ENCODE results near the gene TBX10.
"Not testable (repeated sequence)": the region's sequence is repeated elsewhere in the genome, so short reads cannot be mapped to it uniquely, and the experiment has no call there.

TBX10 gene

DNA sequence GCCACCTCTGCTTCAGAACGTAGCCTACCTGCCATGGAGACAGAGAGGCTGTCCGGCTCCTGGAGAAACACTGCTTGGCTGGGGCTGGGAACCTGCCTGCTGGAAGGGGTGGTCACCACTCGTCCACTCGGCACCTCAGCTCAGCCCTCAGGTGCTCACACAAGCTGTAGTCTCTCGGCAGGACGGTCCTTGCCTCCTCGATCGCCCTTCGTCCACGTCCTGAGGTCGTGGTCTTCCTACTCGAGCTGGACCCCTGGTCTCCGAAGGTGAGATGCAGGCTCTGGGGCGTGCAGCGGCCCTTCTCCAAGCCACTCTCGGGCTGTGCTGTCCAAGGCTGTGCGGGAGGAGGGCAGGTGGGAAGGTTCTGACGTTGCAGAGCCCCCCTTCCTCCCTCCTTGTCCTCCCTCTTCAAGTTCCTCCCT, at the start of gene TBX10:
Gene TBX10 (minus strand): TSS at position 326 of the 422 bp plus-strand sequence. CDS start 291 bp downstream, at position 35.
- Histone ChIP-seq H3K4me1 (ENCODE audit: control insufficient read depth, insufficient read depth, low read length) (no peaks in the 10 kb centered on the region), H3K27me3 (replicated peaks; ENCODE audit: control insufficient read depth, insufficient read depth, low read length) (peaks cover 42% of the 10 kb centered on the region), H3K9me3 (ENCODE audit: control insufficient read depth, low read length) (no peaks in the 10 kb centered on the region), H3K9ac (ENCODE audit: low read length) (no peak within 1 kb of the TSS), H3K4me3 (ENCODE audit: low read length) (no peak within 1 kb of the TSS), H3K36me3 (ENCODE audit: control insufficient read depth, insufficient read depth, low read length, severe bottlenecking) (no peaks in the 10 kb centered on the region)
- no peak for DNase-seq (ENCODE audit: low read depth)

- no peaks in the 10 kb centered on the region for H3K36me3 ChIP-seq (ENCODE audit: control insufficient read depth, insufficient read depth, low read length, severe bottlenecking)
- H3K4me3 ChIP-seq (ENCODE audit: low read length): no peak overlapping the region
- no peak overlapping the region for H3K9ac ChIP-seq (ENCODE audit: low read length)
- peaks cover 27% of the 10 kb centered on the region for H3K27me3 ChIP-seq (replicated peaks; ENCODE audit: control insufficient read depth, insufficient read depth, low read length)
- no peaks in the 10 kb centered on the region for H3K4me1 ChIP-seq (ENCODE audit: control insufficient read depth, insufficient read depth, low read length)
- DNase-seq (ENCODE audit: low read depth): no peak
- peaks cover 3% of the 10 kb centered on the region for H3K9me3 ChIP-seq (ENCODE audit: control insufficient read depth, low read length)
These were observed 49.6 kb upstream of the TBX10 start for GRCh38 chr11:67689178-67689577.

DNA sequence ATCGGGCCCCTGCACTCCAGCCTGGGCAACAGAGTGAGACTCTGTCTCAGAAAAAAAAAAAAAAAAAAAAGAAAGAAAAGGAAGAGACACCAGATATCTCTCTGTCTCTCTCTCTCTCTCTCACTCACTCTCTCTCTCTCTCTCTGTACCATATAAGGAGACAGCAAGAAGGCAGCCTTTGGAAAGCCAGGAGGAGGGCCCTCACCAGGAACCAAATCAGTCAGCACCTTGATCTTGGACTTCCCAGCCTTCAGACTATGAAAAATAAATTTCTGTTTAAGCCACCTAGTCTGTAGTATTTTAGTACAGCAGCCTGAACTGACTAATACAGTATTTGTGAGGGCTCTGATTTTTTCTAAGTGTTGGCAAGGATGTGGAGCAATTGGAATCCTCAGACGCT, 48.4 kb upstream of the TBX10 start:
- Histone ChIP-seq H3K9me3 (ENCODE audit: control insufficient read depth, low read length) (peaks cover 3% of the 10 kb centered on the region), H3K9ac (ENCODE audit: low read length) (no peak overlapping the region), H3K36me3 (ENCODE audit: control insufficient read depth, insufficient read depth, low read length, severe bottlenecking) (no peaks in the 10 kb centered on the region), H3K4me1 (ENCODE audit: control insufficient read depth, insufficient read depth, low read length) (no peaks in the 10 kb centered on the region), H3K4me3 (ENCODE audit: low read length) (no peak overlapping the region), H3K27me3 (replicated peaks; ENCODE audit: control insufficient read depth, insufficient read depth, low read length) (peaks cover 23% of the 10 kb centered on the region)
- DNase-seq (ENCODE audit: low read depth): no peak

- not testable (repeated sequence) for H3K36me3 ChIP-seq (ENCODE audit: control insufficient read depth, insufficient read depth, low read length, severe bottlenecking); H3K4me1 ChIP-seq (ENCODE audit: control insufficient read depth, insufficient read depth, low read length); H3K9me3 ChIP-seq (ENCODE audit: control insufficient read depth, low read length); H3K4me3 ChIP-seq (ENCODE audit: low read length); DNase-seq (ENCODE audit: low read depth); H3K9ac ChIP-seq (ENCODE audit: low read length)
- peaks cover 23% of the 10 kb centered on the region for H3K27me3 ChIP-seq (replicated peaks; ENCODE audit: control insufficient read depth, insufficient read depth, low read length)
These were observed 46.2 kb upstream of the TBX10 start for GRCh38 chr11:67685641-67686332.

GRCh38 chr11:67682126-67683034, 42.8 kb upstream of the TBX10 start:
- H3K4me1 ChIP-seq (ENCODE audit: control insufficient read depth, insufficient read depth, low read length); H3K9ac ChIP-seq (ENCODE audit: low read length); H3K36me3 ChIP-seq (ENCODE audit: control insufficient read depth, insufficient read depth, low read length, severe bottlenecking); DNase-seq (ENCODE audit: low read depth); H3K9me3 ChIP-seq (ENCODE audit: control insufficient read depth, low read length); H3K4me3 ChIP-seq (ENCODE audit: low read length): not testable (repeated sequence)
- peaks cover 14% of the 10 kb centered on the region for H3K27me3 ChIP-seq (replicated peaks; ENCODE audit: control insufficient read depth, insufficient read depth, low read length)

GRCh38 chr11:67680696-67681470, 41.3 kb upstream of the TBX10 start:
- no peak for DNase-seq (ENCODE audit: low read depth)
- Histone ChIP-seq H3K9me3 (ENCODE audit: control insufficient read depth, low read length) (peaks cover 12% of the 10 kb centered on the region), H3K4me1 (ENCODE audit: control insufficient read depth, insufficient read depth, low read length) (peaks cover 4% of the 10 kb centered on the region), H3K27me3 (replicated peaks; ENCODE audit: control insufficient read depth, insufficient read depth, low read length) (peaks cover 6% of the 10 kb centered on the region), H3K36me3 (ENCODE audit: control insufficient read depth, insufficient read depth, low read length, severe bottlenecking) (no peaks in the 10 kb centered on the region), H3K4me3 (ENCODE audit: low read length) (no peak overlapping the region), H3K9ac (ENCODE audit: low read length) (no peak overlapping the region)

- H3K4me3 ChIP-seq (ENCODE audit: low read length): no peak overlapping the region
- no peak for DNase-seq (ENCODE audit: low read depth)
- H3K4me1 ChIP-seq (ENCODE audit: control insufficient read depth, insufficient read depth, low read length): no peaks in the 10 kb centered on the region
These were observed 35.6 kb upstream of the TBX10 start for GRCh38 chr11:67675058-67675747.

GRCh38 chr11:67674442-67674871, 34.9 kb upstream of the TBX10 start, which contains the start of gene ALDH3B2:
TSS of gene ALDH3B2 (minus strand) at chr11:67674623. CDS start at chr11:67666935, 7,688 bp downstream.
- DNase-seq (ENCODE audit: low read depth): no peak
- no peaks in the 10 kb centered on the region for H3K36me3 ChIP-seq (ENCODE audit: control insufficient read depth, insufficient read depth, low read length, severe bottlenecking)
- H3K27me3 ChIP-seq (replicated peaks; ENCODE audit: control insufficient read depth, insufficient read depth, low read length): peaks cover 27% of the 10 kb centered on the region
- H3K9me3 ChIP-seq (ENCODE audit: control insufficient read depth, low read length): peaks cover 17% of the 10 kb centered on the region
- H3K9ac ChIP-seq (ENCODE audit: low read length): no peak within 1 kb of the TSS
- no peaks in the 10 kb centered on the region for H3K4me1 ChIP-seq (ENCODE audit: control insufficient read depth, insufficient read depth, low read length)
- H3K4me3 ChIP-seq (ENCODE audit: low read length): no peak within 1 kb of the TSS

More at GRCh38 chr11:67675058-67675747, 35.6 kb upstream of the TBX10 start:
- Histone ChIP-seq H3K27me3 (replicated peaks; ENCODE audit: control insufficient read depth, insufficient read depth, low read length) (peaks cover 27% of the 10 kb centered on the region), H3K9me3 (ENCODE audit: control insufficient read depth, low read length) (peaks cover 17% of the 10 kb centered on the region), H3K9ac (ENCODE audit: low read length) (no peak overlapping the region), H3K36me3 (ENCODE audit: control insufficient read depth, insufficient read depth, low read length, severe bottlenecking) (no peaks in the 10 kb centered on the region)

DNA sequence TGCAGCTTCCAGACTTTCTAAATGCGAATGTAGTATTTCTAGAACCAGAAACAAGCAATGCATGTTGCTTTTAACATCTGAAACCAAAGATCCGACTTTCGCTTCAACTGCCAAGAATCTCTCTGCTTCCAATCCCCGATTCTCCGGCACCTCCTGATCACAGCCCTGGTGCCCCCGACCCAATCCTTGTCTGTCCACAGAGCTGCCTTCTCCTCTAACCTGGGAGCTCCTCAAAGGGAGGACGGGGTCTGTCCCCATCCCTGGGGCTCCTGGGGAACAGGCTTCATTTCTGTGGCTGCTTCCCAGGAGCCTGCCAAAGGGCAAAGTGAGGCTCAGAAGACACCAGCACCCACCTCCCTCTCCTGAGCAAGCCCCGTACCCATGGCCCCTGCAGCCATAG, 34.3 kb upstream of the TBX10 start:
- H3K9me3 ChIP-seq (ENCODE audit: control insufficient read depth, low read length): peaks cover 17% of the 10 kb centered on the region
- H3K4me3 ChIP-seq (ENCODE audit: low read length): no peak overlapping the region
- peaks cover 28% of the 10 kb centered on the region for H3K27me3 ChIP-seq (replicated peaks; ENCODE audit: control insufficient read depth, insufficient read depth, low read length)
- no peaks in the 10 kb centered on the region for H3K4me1 ChIP-seq (ENCODE audit: control insufficient read depth, insufficient read depth, low read length)
- H3K36me3 ChIP-seq (ENCODE audit: control insufficient read depth, insufficient read depth, low read length, severe bottlenecking): no peaks in the 10 kb centered on the region
- no peak for DNase-seq (ENCODE audit: low read depth)
- no peak overlapping the region for H3K9ac ChIP-seq (ENCODE audit: low read length)

- no peak for DNase-seq (ENCODE audit: low read depth)
- H3K4me3 ChIP-seq (ENCODE audit: low read length): no peak overlapping the region
These were observed 33.8 kb upstream of the TBX10 start for GRCh38 chr11:67673358-67673757.

More at GRCh38 chr11:67673358-67673757, 33.8 kb upstream of the TBX10 start:
- peaks cover 32% of the 10 kb centered on the region for H3K27me3 ChIP-seq (replicated peaks; ENCODE audit: control insufficient read depth, insufficient read depth, low read length)
- H3K36me3 ChIP-seq (ENCODE audit: control insufficient read depth, insufficient read depth, low read length, severe bottlenecking): no peaks in the 10 kb centered on the region
- H3K9me3 ChIP-seq (ENCODE audit: control insufficient read depth, low read length): peaks cover 17% of the 10 kb centered on the region
- no peaks in the 10 kb centered on the region for H3K4me1 ChIP-seq (ENCODE audit: control insufficient read depth, insufficient read depth, low read length)
- H3K9ac ChIP-seq (ENCODE audit: low read length): no peak overlapping the region
